Thyroid gland (tissue), 4 donors: Measurements from ENCODE around the gene SLC8A1.

ENCODE experiments used
- CTCF ChIP-seq, 6 experiments: fragments of 200-600 bp in 3 of 6; fragments of 450-650 bp in 3 of 6; sonication (generic) in 3 of 6; IDR thresholded peaks; one replicate each; pipeline ENCODE4 v1.5.1; 2016 to 2019; ENCODE audit warnings: antibody characterized with exemption in 6 of 6, mild to moderate bottlenecking in 2 of 6, inconsistent platforms in 1 of 6, moderate library complexity in 1 of 6
- POLR2A ChIP-seq, 2 donors: fragments of 450-650 bp; IDR thresholded peaks; one replicate each; pipeline ENCODE4 v1.6.1; 2017; ENCODE audit warnings: antibody characterized with exemption in 2 of 2, mild to moderate bottlenecking in 2 of 2, moderate library complexity in 1 of 2

- no peak for TF ChIP-seq CTCF (IDR thresholded peaks at IDR 0.05)
- TF ChIP-seq POLR2A (IDR thresholded peaks at IDR 0.05) = no peak
These were observed 338.5 kb downstream of the SLC8A1 start for GRCh38 chr2:40113272-40113968.
